HEK293 (cell line): ENCODE results near the gene CEP68.

Source experiments
- BCL11B ChIP-seq: fragments of 450-650 bp; formaldehyde crosslinking; IDR thresholded peaks from 2 replicates; pipeline ENCODE4 v1.5.1; 2016; ENCODE audit warnings: low read depth, missing biosample characterization, missing genetic modification characterization
- CTCF ChIP-seq: fragments of 450-650 bp; formaldehyde crosslinking; IDR thresholded peaks from 2 replicates; pipeline ENCODE4 v1.5.1; 2016; ENCODE audit warnings: missing biosample characterization, missing genetic modification characterization
- PRDM10 ChIP-seq: fragments of 450-650 bp; formaldehyde crosslinking; IDR thresholded peaks from 2 replicates; pipeline ENCODE4 v1.5.1; 2016; ENCODE audit warnings: missing biosample characterization, missing genetic modification characterization
- YY1 ChIP-seq: fragments of 450-650 bp; formaldehyde crosslinking; IDR thresholded peaks from 2 replicates; pipeline ENCODE4 v1.5.1; 2018; ENCODE audit warnings: missing biosample characterization, missing genetic modification characterization
- ZNF274 ChIP-seq, 2 experiments: fragments of 200-500 bp in 1 of 2; fragments of 450-650 bp in 1 of 2; sonication (Bioruptor generic) in 1 of 2; formaldehyde crosslinking in 1 of 2; IDR thresholded peaks; 2 replicates each; pipeline versions ENCODE4 v1.5.1 to v1.6.1; 2014 to 2016; ENCODE audit warnings: borderline replicate concordance in 1 of 2, inconsistent platforms in 1 of 2, low read length in 1 of 2, missing biosample characterization in 1 of 2, missing genetic modification characterization in 1 of 2
- ZNF280D ChIP-seq: fragments of 450-650 bp; formaldehyde crosslinking; IDR thresholded peaks from 2 replicates; pipeline ENCODE4 v1.5.1; 2016; ENCODE audit warnings: missing biosample characterization, missing genetic modification characterization
- ZNF350 ChIP-seq: fragments of 450-650 bp; formaldehyde crosslinking; IDR thresholded peaks from 2 replicates; pipeline ENCODE4 v1.5.0; 2017; ENCODE audit warnings: missing biosample characterization, mild to moderate bottlenecking, missing genetic modification characterization
- ZSCAN16 ChIP-seq: fragments of 450-650 bp; formaldehyde crosslinking; IDR thresholded peaks from 2 replicates; pipeline ENCODE4 v1.5.1; 2016; ENCODE audit warnings: missing biosample characterization, missing genetic modification characterization
- ZSCAN18 ChIP-seq: fragments of 450-650 bp; formaldehyde crosslinking; IDR thresholded peaks from 2 replicates; pipeline ENCODE4 v1.5.1; 2016; ENCODE audit warnings: missing biosample characterization, missing genetic modification characterization
- TF ChIP-seq, protein P1 (sequence below): fragments of 450-650 bp; formaldehyde crosslinking; IDR thresholded peaks from 2 replicates; pipeline ENCODE4 v1.5.1; 2016; ENCODE audit warnings: missing biosample characterization, missing genetic modification characterization

DNA sequence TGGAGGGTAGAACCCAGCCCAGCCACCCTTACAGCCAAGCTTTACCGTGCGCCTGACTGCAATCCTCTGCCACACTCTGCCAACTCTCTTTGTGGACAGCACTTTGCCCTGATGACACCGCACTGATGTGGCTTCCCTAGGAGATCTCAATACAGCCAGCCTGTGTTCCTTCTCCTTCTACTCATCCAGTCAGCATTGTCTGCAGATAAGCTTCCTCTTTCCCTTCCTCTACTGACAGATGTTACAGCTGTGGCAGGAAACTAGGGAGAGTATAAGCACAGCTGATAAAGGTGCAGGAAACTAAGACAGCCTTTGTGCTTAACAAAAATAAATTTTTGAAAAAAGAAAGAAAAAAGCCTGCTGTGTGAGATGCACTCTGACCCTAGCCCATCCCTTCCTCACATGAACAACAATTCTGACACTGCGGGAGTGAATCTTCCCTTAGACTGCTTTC lies 25.0 kb downstream of the CEP68 start:
- no peak for TF ChIP-seq BCL11B (tag by site-specific recombination)
- no peak for TF ChIP-seq ZNF350 (tag by site-specific recombination)
- no peak for TF ChIP-seq ZNF280D
- TF ChIP-seq ZSCAN18: no peak
- no peak for TF ChIP-seq CTCF (tag by site-specific recombination)
- no peak for TF ChIP-seq YY1 (tag by site-specific recombination)
- no peak for TF ChIP-seq PRDM10 (tag by site-specific recombination)
- no peak for TF ChIP-seq ZSCAN16
- TF ChIP-seq ZNF274 (IDR thresholded peaks at IDR 0.05; ENCODE audit: low read length): no peak
- no peak for TF ChIP-seq ZNF274 (tag by site-specific recombination; IDR thresholded peaks at IDR 0.05; ENCODE audit: borderline replicate concordance)
- TF ChIP-seq, protein P1, sequence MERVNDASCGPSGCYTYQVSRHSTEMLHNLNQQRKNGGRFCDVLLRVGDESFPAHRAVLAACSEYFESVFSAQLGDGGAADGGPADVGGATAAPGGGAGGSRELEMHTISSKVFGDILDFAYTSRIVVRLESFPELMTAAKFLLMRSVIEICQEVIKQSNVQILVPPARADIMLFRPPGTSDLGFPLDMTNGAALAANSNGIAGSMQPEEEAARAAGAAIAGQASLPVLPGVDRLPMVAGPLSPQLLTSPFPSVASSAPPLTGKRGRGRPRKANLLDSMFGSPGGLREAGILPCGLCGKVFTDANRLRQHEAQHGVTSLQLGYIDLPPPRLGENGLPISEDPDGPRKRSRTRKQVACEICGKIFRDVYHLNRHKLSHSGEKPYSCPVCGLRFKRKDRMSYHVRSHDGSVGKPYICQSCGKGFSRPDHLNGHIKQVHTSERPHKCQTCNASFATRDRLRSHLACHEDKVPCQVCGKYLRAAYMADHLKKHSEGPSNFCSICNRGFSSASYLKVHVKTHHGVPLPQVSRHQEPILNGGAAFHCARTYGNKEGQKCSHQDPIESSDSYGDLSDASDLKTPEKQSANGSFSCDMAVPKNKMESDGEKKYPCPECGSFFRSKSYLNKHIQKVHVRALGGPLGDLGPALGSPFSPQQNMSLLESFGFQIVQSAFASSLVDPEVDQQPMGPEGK (tag by site-specific recombination): no peak
